Subcutaneous abdominal adipose tissue (tissue), 5 donors: ENCODE measurements around the gene USP49.
A peak's percentile ranks its signal among the peaks of the same experiment; 100 is the strongest.

Experiments
- H3K27ac ChIP-seq: one replicate; pipeline ENCODE4 v1.7.0; 2013; ENCODE audit warnings: low read depth, mild to moderate bottlenecking, inconsistent platforms, low read length, moderate library complexity
- H3K27me3 ChIP-seq, 5 donors: one replicate each; pipeline ENCODE4 v1.7.0; 2013; ENCODE audit warnings: low read length in 5 of 5, inconsistent platforms in 1 of 5; ENCODE audit not compliant: control insufficient read depth in 5 of 5, insufficient read depth in 4 of 5
- H3K36me3 ChIP-seq, 5 donors: one replicate each; pipeline ENCODE4 v1.7.0; 2013; ENCODE audit warnings: low read length in 5 of 5; ENCODE audit not compliant: control insufficient read depth in 5 of 5, insufficient read depth in 5 of 5
- H3K4me1 ChIP-seq, 5 donors: one replicate each; pipeline ENCODE4 v1.7.0; 2013; ENCODE audit warnings: low read length in 5 of 5, mild to moderate bottlenecking in 3 of 5, moderate library complexity in 1 of 5; ENCODE audit not compliant: control insufficient read depth in 5 of 5, insufficient read depth in 5 of 5
- H3K4me3 ChIP-seq, 5 donors: one replicate each; pipeline ENCODE4 v1.7.0; 2013; ENCODE audit warnings: low read length in 5 of 5, low read depth in 1 of 5
- H3K9ac ChIP-seq, 5 donors: one replicate each; pipeline ENCODE4 v1.7.0; 2013; ENCODE audit warnings: low read length in 5 of 5, mild to moderate bottlenecking in 4 of 5, moderate library complexity in 3 of 5
- H3K9me3 ChIP-seq, 5 donors: one replicate each; pipeline ENCODE4 v1.7.0; 2013; ENCODE audit warnings: low read length in 5 of 5; ENCODE audit not compliant: control insufficient read depth in 5 of 5
- donor health status: healthy.
- donor health status: healthy.
- donor health status: healthy.
- donor health status: healthy.
- donor health status: healthy.

The USP49 gene

GRCh38 chr6:41901882-41902519 is 6.8 kb upstream of the USP49 start:
- H3K9ac ChIP-seq: no peak overlapping the region
- peaks cover 23 to 43% (median 29%) of the 10 kb centered on the region in 5 donors for H3K36me3 ChIP-seq
- no peak overlapping the region for H3K4me3 ChIP-seq
- no peak overlapping the region for H3K27ac ChIP-seq
- H3K9me3 ChIP-seq: no peaks in the 10 kb centered on the region
- no peaks in the 10 kb centered on the region for H3K27me3 ChIP-seq
- no peaks in the 10 kb centered on the region for H3K4me1 ChIP-seq

- no peak overlapping the region for H3K27ac ChIP-seq
- H3K36me3 ChIP-seq: peaks cover 11 to 32% (median 17%) of the 10 kb centered on the region in 5 donors
- no peaks in the 10 kb centered on the region for H3K9me3 ChIP-seq
Measured at GRCh38 chr6:41900861-41901260, 5.7 kb upstream of the USP49 start.

GRCh38 chr6:41896281-41896680 is 1.1 kb upstream of the USP49 start:
- Histone ChIP-seq H3K36me3 (peaks cover 0 to 6% (median 3%) of the 10 kb centered on the region in 5 donors), H3K4me3 (peak overlapping the region; percentile 78 to 86 (median 83)), H3K9me3 (no peaks in the 10 kb centered on the region), H3K4me1 (peaks cover 5 to 26% (median 25%) of the 10 kb centered on the region in 5 donors), H3K27ac (peak overlapping the region; percentile 92), H3K27me3 (no peaks in the 10 kb centered on the region), H3K9ac (peak overlapping the region; percentile 73 to 94 (median 85))

More at GRCh38 chr6:41900861-41901260, 5.7 kb upstream of the USP49 start:
- no peak overlapping the region for H3K9ac ChIP-seq
- no peak overlapping the region for H3K4me3 ChIP-seq
- no peaks in the 10 kb centered on the region for H3K27me3 ChIP-seq
- H3K4me1 ChIP-seq: peaks cover 5 to 9% (median 6%) of the 10 kb centered on the region in 5 donors

- Histone ChIP-seq H3K4me3 (peak overlapping the region; percentile 71 to 89 (median 83)), H3K9ac (peak overlapping the region; percentile 4 to 90 (median 75))
Measured at GRCh38 chr6:41894366-41895299, 542 bp downstream of the USP49 start.

GRCh38 chr6:41892921-41893564 is 2.1 kb downstream of the USP49 start:
- no peak overlapping the region for H3K4me3 ChIP-seq

More at GRCh38 chr6:41894366-41895299, 542 bp downstream of the USP49 start:
- no peak overlapping the region for H3K27ac ChIP-seq
- no peaks in the 10 kb centered on the region for H3K36me3 ChIP-seq
- no peaks in the 10 kb centered on the region for H3K27me3 ChIP-seq
- peaks cover 5 to 26% (median 25%) of the 10 kb centered on the region in 5 donors for H3K4me1 ChIP-seq
- H3K9me3 ChIP-seq: no peaks in the 10 kb centered on the region

DNA sequence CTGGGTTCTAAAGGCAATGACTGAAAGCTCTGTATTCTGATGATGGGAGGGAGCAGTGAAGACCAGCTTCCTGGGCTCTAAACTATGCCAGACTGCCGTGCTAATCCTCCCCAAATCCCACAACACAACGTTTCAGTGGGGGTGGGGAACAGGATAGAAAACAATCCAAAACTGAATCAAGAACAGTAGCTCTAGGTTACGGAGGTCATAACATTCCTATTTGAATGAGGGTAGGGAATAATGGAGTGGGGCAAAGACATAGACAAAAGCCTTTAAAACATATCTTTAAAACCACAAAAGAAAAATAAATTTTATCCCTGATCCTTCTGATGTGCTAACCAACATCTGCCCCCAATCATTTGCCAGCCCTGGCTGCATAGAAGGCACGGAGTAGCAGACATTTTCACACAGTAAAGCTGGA is 7.8 kb downstream of the USP49 start:
- Histone ChIP-seq H3K27me3 (no peaks in the 10 kb centered on the region), H3K36me3 (no peaks in the 10 kb centered on the region), H3K4me3 (no peak overlapping the region), H3K9ac (no peak overlapping the region), H3K9me3 (no peaks in the 10 kb centered on the region), H3K4me1 (no peaks in the 10 kb centered on the region), H3K27ac (no peak overlapping the region)

More at GRCh38 chr6:41892921-41893564, 2.1 kb downstream of the USP49 start:
- no peaks in the 10 kb centered on the region for H3K36me3 ChIP-seq
- H3K9me3 ChIP-seq: no peaks in the 10 kb centered on the region
- H3K27me3 ChIP-seq: no peaks in the 10 kb centered on the region
- H3K27ac ChIP-seq: no peak overlapping the region
- no peak overlapping the region for H3K9ac ChIP-seq
- peaks cover 5 to 26% (median 25%) of the 10 kb centered on the region in 5 donors for H3K4me1 ChIP-seq

GRCh38 chr6:41885930-41886329 is 9.2 kb downstream of the USP49 start:
- H3K27ac ChIP-seq: no peak overlapping the region
- no peaks in the 10 kb centered on the region for H3K36me3 ChIP-seq
- no peak overlapping the region for H3K4me3 ChIP-seq
- H3K9ac ChIP-seq: no peak overlapping the region
- no peaks in the 10 kb centered on the region for H3K9me3 ChIP-seq
- no peaks in the 10 kb centered on the region for H3K27me3 ChIP-seq
- no peaks in the 10 kb centered on the region for H3K4me1 ChIP-seq

- H3K9me3 ChIP-seq: no peaks in the 10 kb centered on the region
- H3K27me3 ChIP-seq: no peaks in the 10 kb centered on the region
- no peak overlapping the region for H3K27ac ChIP-seq
- H3K9ac ChIP-seq: no peak overlapping the region
- H3K4me1 ChIP-seq: no peaks in the 10 kb centered on the region
- H3K36me3 ChIP-seq: no peaks in the 10 kb centered on the region
- H3K4me3 ChIP-seq: no peak overlapping the region
Measured at GRCh38 chr6:41884957-41885356, 10.2 kb downstream of the USP49 start.

DNA sequence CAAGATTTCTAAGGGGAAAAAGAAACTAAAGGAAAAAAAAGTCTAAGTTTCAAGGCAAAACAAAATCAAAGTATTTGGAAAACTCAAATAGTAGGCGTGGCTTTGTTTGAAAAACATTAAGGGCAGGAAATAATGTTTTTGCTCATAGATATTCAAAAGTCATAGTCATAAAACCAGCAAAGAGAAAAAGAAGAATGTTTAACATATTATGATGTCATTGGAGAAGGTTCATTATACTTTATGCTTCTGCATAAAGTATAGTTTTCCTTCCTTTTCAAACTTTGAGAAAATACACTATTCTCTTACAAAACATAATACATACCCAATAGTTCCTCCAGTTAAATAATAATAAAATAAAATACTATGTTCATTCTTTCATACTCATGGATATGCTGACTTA is 13.7 kb downstream of the USP49 start:
- no peaks in the 10 kb centered on the region for H3K27me3 ChIP-seq

More for the DNA sequence above, 13.7 kb downstream of the USP49 start:
- Histone ChIP-seq H3K9me3 (no peaks in the 10 kb centered on the region), H3K9ac (no peak overlapping the region), H3K27ac (no peak overlapping the region), H3K4me3 (no peak overlapping the region), H3K4me1 (no peaks in the 10 kb centered on the region), H3K36me3 (no peaks in the 10 kb centered on the region)
